Gastrocnemius medialis (tissue), 4 donors: ENCODE data around the gene TEX264. TPM values are rescaled to one million over a fixed set of nuclear protein-coding genes. Genes with fewer than 3 reads are reported as not detected.

Source experiments
- ATAC-seq, 2 donors: fragments of 150-250 bp; one replicate each; pipeline ENCODE4 v1.9.1; 2016
- DNase-seq, 2 donors: peaks; one replicate each; pipeline ENCODE4 v3.0.0-alpha.2; 2019
- H3K27ac ChIP-seq, 4 donors: fragments of 200-600 bp; sonication (generic); 1 replicate in 1 of 4; 2 replicates in 3 of 4; pipeline ENCODE4 v1.5.1; 2016 to 2018; ENCODE audit warnings: mild to moderate bottlenecking in 2 of 4, moderate library complexity in 1 of 4
- H3K27me3 ChIP-seq, 3 donors: fragments of 200-600 bp; sonication (generic) in 2 of 3; 1 replicate in 1 of 3; 2 replicates in 2 of 3; pipeline versions ENCODE4 v1.5.1 to v1.6.0; 2016 to 2019; ENCODE audit warnings: mild to moderate bottlenecking in 1 of 3, moderate library complexity in 1 of 3
- H3K36me3 ChIP-seq, 2 donors: fragments of 200-600 bp; sonication (generic) in 1 of 2; one replicate each; pipeline ENCODE4 v1.5.1; 2017 to 2018
- H3K4me1 ChIP-seq, 2 donors: fragments of 200-600 bp; sonication (generic) in 1 of 2; one replicate each; pipeline ENCODE4 v1.5.1; 2016 to 2017; ENCODE audit warnings: mild to moderate bottlenecking in 2 of 2
- H3K4me3 ChIP-seq, 4 donors: fragments of 200-600 bp; sonication (generic) in 3 of 4; 1 replicate in 1 of 4; 2 replicates in 3 of 4; pipeline ENCODE4 v1.5.1; 2016 to 2019; ENCODE audit warnings: mild to moderate bottlenecking in 2 of 4
- H3K9me3 ChIP-seq, 3 donors: fragments of 200-600 bp; sonication (generic) in 2 of 3; 1 replicate in 1 of 3; 2 replicates in 2 of 3; pipeline ENCODE4 v1.5.1; 2016 to 2019
- POLR2A ChIP-seq, 2 donors: fragments of 450-650 bp; IDR thresholded peaks; one replicate each; pipeline ENCODE4 v1.6.1; 2017; ENCODE audit warnings: antibody characterized with exemption in 2 of 2, mild to moderate bottlenecking in 2 of 2, moderate library complexity in 2 of 2
- in situ Hi-C, 4 donors: fragments of 200-750 bp; cut with MboI; loops; one replicate each; pipeline versions ENCODE4 v1.15.0 to v1.8.0; 2017; ENCODE audit warnings: low sequenced_read_pairs in 4 of 4
- intact Hi-C: fragments of 100-400 bp; cut with DNase I; formaldehyde crosslinking; loops from one replicate; pipeline ENCODE4 v1.15.1; 2023; ENCODE audit warnings: low total_unique reads
- total RNA-seq, 4 donors: library from RNA; depleted of rRNA; stranded (reverse); fragments of >200 nt; gene quantifications; one replicate each; pipeline versions ENCODE4 v1.1.0 to v1.2.3, GENCODE V29; 2016
- TF ChIP-seq, protein P1 (sequence below), 5 experiments: fragments of 450-650 bp in 3 of 5; fragments of 200-600 bp in 2 of 5; sonication (generic) in 2 of 5; IDR thresholded peaks in 4 of 5; conservative IDR thresholded peaks in 1 of 5; 1 replicate in 4 of 5; 2 replicates in 1 of 5; pipeline ENCODE4 v1.5.1; 2016 to 2019; ENCODE audit warnings: antibody characterized with exemption in 5 of 5, mild to moderate bottlenecking in 3 of 5, moderate library complexity in 3 of 5

The TEX264 gene
- total RNA-seq, 4 donors from 2014 or later, result 43.9 to 83.5 (median 54.3) TPM

DNA sequence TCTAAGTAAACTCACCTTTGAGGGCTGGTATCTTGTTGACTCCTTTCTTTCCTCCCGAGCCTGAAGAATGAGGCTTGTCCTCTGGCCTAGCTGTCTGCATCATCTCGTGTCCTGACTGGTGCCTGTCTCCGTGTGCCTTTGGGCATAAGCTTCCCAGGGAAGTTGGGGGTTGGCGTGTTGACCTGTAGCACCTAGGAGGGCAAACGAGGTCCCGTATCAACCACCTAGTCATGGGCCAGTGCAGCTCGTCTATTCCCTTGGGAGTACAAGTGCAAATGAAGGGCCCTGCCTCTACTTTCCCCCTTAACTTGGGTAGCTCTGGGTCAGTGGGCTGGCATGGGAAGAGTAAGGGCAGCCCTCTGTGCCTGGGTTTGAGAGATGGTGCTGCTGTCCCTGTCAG is 8.7 kb downstream of the TEX264 start:
- Histone ChIP-seq H3K36me3 (peaks cover 0 to 5% of the 10 kb centered on the region in 2 donors), H3K27me3 (no peaks in the 10 kb centered on the region), H3K4me1 (peaks cover 20 to 33% of the 10 kb centered on the region in 2 donors), H3K4me3 (no peak overlapping the region), H3K27ac (no peak overlapping the region), H3K9me3 (no peaks in the 10 kb centered on the region)
- no peak for DNase-seq
- ATAC-seq, result no peak
- intact Hi-C loops, result no loop called here
- TF ChIP-seq, protein P1, sequence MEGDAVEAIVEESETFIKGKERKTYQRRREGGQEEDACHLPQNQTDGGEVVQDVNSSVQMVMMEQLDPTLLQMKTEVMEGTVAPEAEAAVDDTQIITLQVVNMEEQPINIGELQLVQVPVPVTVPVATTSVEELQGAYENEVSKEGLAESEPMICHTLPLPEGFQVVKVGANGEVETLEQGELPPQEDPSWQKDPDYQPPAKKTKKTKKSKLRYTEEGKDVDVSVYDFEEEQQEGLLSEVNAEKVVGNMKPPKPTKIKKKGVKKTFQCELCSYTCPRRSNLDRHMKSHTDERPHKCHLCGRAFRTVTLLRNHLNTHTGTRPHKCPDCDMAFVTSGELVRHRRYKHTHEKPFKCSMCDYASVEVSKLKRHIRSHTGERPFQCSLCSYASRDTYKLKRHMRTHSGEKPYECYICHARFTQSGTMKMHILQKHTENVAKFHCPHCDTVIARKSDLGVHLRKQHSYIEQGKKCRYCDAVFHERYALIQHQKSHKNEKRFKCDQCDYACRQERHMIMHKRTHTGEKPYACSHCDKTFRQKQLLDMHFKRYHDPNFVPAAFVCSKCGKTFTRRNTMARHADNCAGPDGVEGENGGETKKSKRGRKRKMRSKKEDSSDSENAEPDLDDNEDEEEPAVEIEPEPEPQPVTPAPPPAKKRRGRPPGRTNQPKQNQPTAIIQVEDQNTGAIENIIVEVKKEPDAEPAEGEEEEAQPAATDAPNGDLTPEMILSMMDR (IDR thresholded peaks at IDR 0.05 in 4 of 5, conservative IDR thresholded peaks at IDR 0.05 in 1 of 5), result no peak
- no peak for TF ChIP-seq POLR2A (IDR thresholded peaks at IDR 0.05)
- in situ Hi-C loops, result loop anchor here in 2 of 4 donors (5.0 to 25.0 kb wide), 2 partner anchors 177 to 292 kb away; partner anchors contain the start of genes DCAF1 (in 1 of the 2), MANF (in 1 of the 2) and RBM15B (in 1 of the 2)

DNA sequence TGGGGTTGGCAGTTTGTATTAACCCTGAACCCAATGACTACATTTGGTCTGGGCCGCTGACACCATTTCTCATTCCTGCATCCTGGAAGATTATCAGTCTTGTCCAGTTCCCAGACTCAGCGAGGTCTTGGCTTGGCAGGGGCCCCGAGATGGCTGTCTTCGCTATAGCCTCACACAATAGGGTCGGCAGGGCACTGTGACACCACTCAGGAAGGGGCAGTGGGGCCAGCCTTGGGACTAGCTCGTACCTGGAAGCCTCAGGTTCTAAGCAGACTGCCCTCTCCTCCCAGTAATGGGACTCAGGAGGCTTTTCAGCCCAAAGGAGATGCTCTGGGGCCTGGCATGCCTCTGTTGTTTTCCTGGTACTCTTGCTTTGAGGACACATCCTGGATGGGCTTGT is 9.1 kb downstream of the TEX264 start:
- peak overlapping the region in 1 of 4 donors; percentile 9 for H3K27ac ChIP-seq
- intact Hi-C loops, result no loop called here
- in situ Hi-C loops, result loop anchor here in 2 of 4 donors (5.0 to 25.0 kb wide), 2 partner anchors 178 to 293 kb away; partner anchors contain the start of genes DCAF1 (in 1 of the 2), MANF (in 1 of the 2) and RBM15B (in 1 of the 2)
- DNase-seq (no peak), ATAC-seq (no peak)
- no peak overlapping the region for H3K4me3 ChIP-seq
- H3K27me3 ChIP-seq, result no peaks in the 10 kb centered on the region
- H3K4me1 ChIP-seq, result peaks cover 17 to 33% of the 10 kb centered on the region in 2 donors
- no peaks in the 10 kb centered on the region for H3K9me3 ChIP-seq
- TF ChIP-seq POLR2A (IDR thresholded peaks at IDR 0.05), result no peak
- TF ChIP-seq, protein P1 (IDR thresholded peaks at IDR 0.05 in 4 of 5, conservative IDR thresholded peaks at IDR 0.05 in 1 of 5), result no peak
- H3K36me3 ChIP-seq, result peaks cover 0 to 9% of the 10 kb centered on the region in 2 donors

DNA sequence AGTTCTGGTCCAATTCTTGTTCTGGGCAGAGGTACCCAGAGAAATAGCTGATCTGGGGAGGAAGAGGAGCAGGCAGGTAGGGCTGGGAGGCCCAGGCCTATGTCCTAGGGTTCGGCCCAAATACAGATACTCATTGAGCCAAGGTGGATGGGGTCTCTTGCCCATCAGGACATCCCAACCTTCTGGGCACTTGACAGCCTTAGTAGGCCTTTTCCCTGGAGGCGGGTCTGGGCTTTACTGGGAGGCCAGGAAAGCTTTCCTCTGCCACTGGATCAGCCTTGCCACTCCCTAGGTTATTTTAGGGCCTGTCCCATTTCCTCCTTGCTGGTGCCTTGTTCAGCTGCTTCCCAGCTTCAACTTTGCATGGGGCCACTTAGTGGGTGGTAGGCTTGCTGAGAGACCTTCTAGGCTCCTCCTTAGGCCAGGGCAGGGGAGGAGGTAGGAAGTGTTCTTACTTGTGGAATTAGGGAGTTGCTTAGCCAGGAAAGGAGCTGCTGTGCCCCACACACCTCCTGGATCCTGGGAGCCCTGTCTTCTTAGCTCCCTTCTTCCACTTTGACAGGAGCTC is 9.7 kb downstream of the TEX264 start:
- no peaks in the 10 kb centered on the region for H3K27me3 ChIP-seq
- in situ Hi-C loops (loop anchor here in 2 of 4 donors (5.0 to 25.0 kb wide), 2 partner anchors 178 to 293 kb away; partner anchors contain the start of genes DCAF1 (in 1 of the 2), MANF (in 1 of the 2) and RBM15B (in 1 of the 2)), intact Hi-C loops (no loop called here)
- peaks cover 18 to 34% of the 10 kb centered on the region in 2 donors for H3K4me1 ChIP-seq
- no peak for DNase-seq
- TF ChIP-seq, protein P1 (IDR thresholded peaks at IDR 0.05 in 4 of 5, conservative IDR thresholded peaks at IDR 0.05 in 1 of 5), result no peak
- TF ChIP-seq POLR2A (IDR thresholded peaks at IDR 0.05), result no peak
- peaks cover 0 to 14% of the 10 kb centered on the region in 2 donors for H3K36me3 ChIP-seq
- H3K9me3 ChIP-seq, result no peaks in the 10 kb centered on the region
- H3K27ac ChIP-seq, result peak overlapping the region in 1 of 4 donors; percentile 9
- no peak for ATAC-seq
- H3K4me3 ChIP-seq, result no peak overlapping the region

DNA sequence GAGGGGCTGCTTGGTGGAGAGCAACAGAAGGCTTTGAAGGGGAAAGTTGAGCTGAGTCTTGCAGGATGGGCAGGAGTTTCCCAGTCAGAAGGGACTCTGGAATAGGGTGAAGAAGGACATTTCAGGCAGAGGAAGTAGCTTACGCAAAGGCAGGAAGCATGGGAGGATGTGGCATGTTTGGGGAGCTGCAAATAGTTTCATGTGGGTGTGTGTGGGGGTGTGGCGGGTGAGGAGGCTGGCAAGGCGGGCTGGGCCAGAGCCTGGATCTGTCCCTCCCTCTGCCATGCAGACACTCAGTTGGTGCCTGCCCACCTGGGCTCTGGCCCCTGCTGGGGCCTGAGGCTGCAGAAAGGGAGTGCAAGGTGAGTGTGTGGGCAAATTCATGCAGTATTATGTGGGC is 10.4 kb downstream of the TEX264 start:
- Histone ChIP-seq H3K27me3 (no peaks in the 10 kb centered on the region), H3K27ac (no peak overlapping the region), H3K36me3 (peaks cover 0 to 18% of the 10 kb centered on the region in 2 donors), H3K9me3 (no peaks in the 10 kb centered on the region), H3K4me3 (no peak overlapping the region), H3K4me1 (peaks cover 22 to 39% of the 10 kb centered on the region in 2 donors)
- intact Hi-C loops (no loop called here), in situ Hi-C loops (loop anchor here in 2 of 4 donors (5.0 to 25.0 kb wide), 2 partner anchors 179 to 294 kb away; partner anchors contain the start of genes DCAF1 (in 1 of the 2), MANF (in 1 of the 2) and RBM15B (in 1 of the 2))
- no peak for ATAC-seq
- TF ChIP-seq POLR2A (IDR thresholded peaks at IDR 0.05), result no peak
- TF ChIP-seq, protein P1 (IDR thresholded peaks at IDR 0.05 in 4 of 5, conservative IDR thresholded peaks at IDR 0.05 in 1 of 5), result no peak
- DNase-seq, result peak in 1 of 2 donors; percentile 23
